Left lung (tissue), 10 donors: ENCODE data around the gene SLC2A4. TPM values are rescaled to one million over a fixed set of nuclear protein-coding genes. Genes with fewer than 3 reads are reported as not detected.
A peak's percentile ranks its signal among the peaks of the same experiment; 100 is the strongest.

Experiments
- ATAC-seq: fragments of 200-7000 bp; cut with Tn5 transposase; one replicate; pipeline ENCODE4 v1.9.1; 2020; ENCODE audit warnings: moderate library complexity
- DNase-seq, 4 donors: peaks; one replicate each; pipeline ENCODE4 v3.0.0-alpha.2; 2013 to 2020
- H3K27ac ChIP-seq, 2 donors: fragments of 200-600 bp; sonication (generic) in 1 of 2; one replicate each; pipeline versions ENCODE4 v1.5.0 to v1.8.0; 2020 to 2021
- H3K27me3 ChIP-seq, 2 donors: fragments of 200-600 bp; sonication (generic) in 1 of 2; one replicate each; pipeline versions ENCODE4 v1.5.0 to v1.8.0; 2020 to 2021
- H3K36me3 ChIP-seq, 2 donors: fragments of 200-600 bp; sonication (generic) in 1 of 2; one replicate each; pipeline versions ENCODE4 v1.5.0 to v1.8.0; 2020 to 2021
- H3K4me1 ChIP-seq, 2 donors: fragments of 200-600 bp; one replicate each; pipeline ENCODE4 v1.8.0; 2021
- H3K4me3 ChIP-seq, 2 donors: fragments of 200-600 bp; sonication (generic) in 1 of 2; one replicate each; pipeline versions ENCODE4 v1.5.0 to v1.8.0; 2020 to 2021; ENCODE audit warnings: mild to moderate bottlenecking in 1 of 2
- H3K9me3 ChIP-seq, 2 donors: fragments of 200-600 bp; sonication (generic) in 1 of 2; one replicate each; pipeline versions ENCODE4 v1.5.0 to v1.8.0; 2020 to 2021
- CTCF ChIP-seq, 2 donors: fragments of 200-600 bp; sonication (generic) in 1 of 2; IDR thresholded peaks; one replicate each; pipeline versions ENCODE4 v1.5.0 to v1.8.0; 2021; ENCODE audit warnings: antibody characterized with exemption in 2 of 2
- intact Hi-C, 2 donors: fragments of 100-400 bp; cut with DNase I; formaldehyde crosslinking; loops; one replicate each; pipeline versions ENCODE4 v1.11.2 to v1.14.2; 2022
- polyA plus RNA-seq, 6 donors: library from polyadenylated mRNA; unstranded; fragments of 120-200 nt; gene quantifications; one replicate each; pipeline ENCODE4 v1.2.1, GENCODE V29; 2013; ENCODE audit not compliant: insufficient read length in 6 of 6
- total RNA-seq, 2 donors: library from RNA; stranded (reverse); fragmentation: NEBNext Ultra II Directional; extraction: Animal tissue kit (Norgen Biotek cat#: 25700); gene quantifications; one replicate each; pipeline ENCODE4 v1.2.1, GENCODE V29; 2021
- donor health status: DM: no; HTN: yes; CAD: no.
- donor health status: DM: no; HTN: no; CAD: no.

SLC2A4 gene
- total and polyA plus RNA-seq, 8 donors, result 0.60 to 1.5 (median 1.1) TPM

DNA sequence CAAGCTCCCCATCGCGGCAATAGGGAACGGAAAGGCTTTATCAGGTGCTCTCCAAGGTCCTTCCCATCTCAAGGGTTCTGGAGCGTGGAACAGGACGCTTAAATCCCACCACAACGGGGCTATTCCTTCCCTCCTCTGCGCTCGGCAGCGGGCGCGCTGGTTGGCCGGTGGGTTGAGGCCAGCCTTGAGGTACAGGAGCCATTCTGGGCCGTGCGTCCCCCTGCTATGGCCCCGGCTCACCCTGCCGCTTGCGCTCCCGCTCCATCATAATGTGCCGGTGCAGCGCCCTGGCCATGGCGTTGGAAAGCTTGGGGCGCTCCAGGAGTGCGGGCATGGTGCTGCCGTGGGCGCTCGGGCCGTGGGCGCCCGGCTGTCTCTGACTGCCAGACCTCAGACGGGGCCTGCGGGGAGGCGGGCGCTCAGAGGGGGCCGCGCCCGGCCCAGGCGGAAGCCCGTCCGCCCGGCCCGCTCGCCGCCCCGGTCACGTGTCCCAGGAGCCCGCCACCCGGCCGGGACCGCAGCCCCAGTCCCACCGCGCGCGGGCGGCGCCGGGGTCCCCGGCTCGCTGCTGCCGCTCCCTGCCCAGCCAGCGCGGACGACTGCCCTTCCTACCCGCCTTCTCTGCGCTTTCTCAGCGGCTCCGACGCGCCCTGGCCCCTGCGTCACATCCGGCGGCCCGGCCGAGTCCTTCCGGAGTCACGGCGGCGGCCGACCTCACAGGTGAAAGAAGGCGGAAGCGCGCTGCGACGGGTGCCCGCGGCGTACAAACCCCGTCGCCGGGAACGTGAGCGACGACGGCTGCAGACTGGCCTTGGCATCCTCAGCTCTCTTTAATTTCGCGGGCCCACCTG is 33.4 kb downstream of the SLC2A4 start, which contains the start of gene GPS2:
Gene GPS2, minus strand, starts transcription at position 642 of the 851 bp plus-strand sequence. Its CDS starts 308 bp downstream, at position 334.
- peak; percentile 94 for ATAC-seq

DNA sequence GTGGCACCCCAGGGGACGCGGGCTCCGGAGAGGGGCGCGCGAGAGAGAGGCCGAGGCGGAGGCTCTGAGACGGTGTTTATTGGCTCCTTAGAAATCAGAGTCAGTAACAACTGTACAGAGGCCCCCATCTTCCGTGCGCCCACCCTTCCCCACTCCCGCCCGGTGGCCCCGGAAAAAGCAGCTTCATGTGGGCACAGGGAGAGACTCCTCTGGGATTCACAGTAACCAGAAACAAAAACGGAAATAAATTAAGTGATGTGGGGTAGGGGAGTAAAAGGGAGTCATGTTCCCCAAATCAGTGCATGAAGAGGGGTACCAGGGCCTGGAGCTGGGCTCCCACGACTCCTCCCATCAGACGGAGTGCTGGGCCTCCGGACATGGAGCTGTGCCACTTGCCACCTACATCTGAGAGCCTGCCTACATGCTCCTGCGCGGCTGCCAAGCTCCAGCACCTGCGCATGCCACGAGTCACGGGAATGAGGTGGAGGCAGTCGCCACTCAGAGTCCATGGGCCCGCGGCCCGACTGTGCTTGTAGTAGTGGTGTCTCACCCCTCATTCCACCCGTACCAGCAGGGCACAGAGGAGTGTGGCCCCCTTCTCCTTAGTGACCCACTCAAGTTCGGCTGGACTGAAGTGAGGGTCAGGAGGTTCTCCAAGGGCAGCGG is 34.2 kb downstream of the SLC2A4 start:
- Histone ChIP-seq H3K36me3 (peaks cover 3 to 80% of the 10 kb centered on the region in 2 donors), H3K9me3 (no peaks in the 10 kb centered on the region), H3K27me3 (no peaks in the 10 kb centered on the region), H3K4me3 (peak overlapping the region; percentile 79 to 86), H3K4me1 (peaks cover 17 to 45% of the 10 kb centered on the region in 2 donors), H3K27ac (peak overlapping the region; percentile 92 to 96)
- intact Hi-C loops, result no loop called here
- ATAC-seq (peak; percentile 34), DNase-seq (no peak)
- TF ChIP-seq CTCF (IDR thresholded peaks at IDR 0.05), result no peak

More for the DNA sequence above, 33.4 kb downstream of the SLC2A4 start, which contains the start of gene GPS2:
- peak within 1 kb of the TSS; percentile 92 to 96 for H3K27ac ChIP-seq
- intact Hi-C loops, result no loop called here
- peak; percentile 78 to 98 (median 92) for DNase-seq
- peaks cover 20 to 52% of the 10 kb centered on the region in 2 donors for H3K4me1 ChIP-seq
- peaks cover 4 to 80% of the 10 kb centered on the region in 2 donors for H3K36me3 ChIP-seq
- no peaks in the 10 kb centered on the region for H3K27me3 ChIP-seq
- TF ChIP-seq CTCF (IDR thresholded peaks at IDR 0.05), result no peak
- H3K9me3 ChIP-seq, result no peaks in the 10 kb centered on the region
- peak within 1 kb of the TSS; percentile 79 to 86 for H3K4me3 ChIP-seq

GRCh38 chr17:7317161-7317803 is 35.8 kb downstream of the SLC2A4 start:
- no peak for TF ChIP-seq CTCF (IDR thresholded peaks at IDR 0.05)
- Histone ChIP-seq H3K27ac (no peak overlapping the region), H3K36me3 (peaks cover 3 to 80% of the 10 kb centered on the region in 2 donors), H3K4me3 (no peak overlapping the region), H3K27me3 (no peaks in the 10 kb centered on the region), H3K9me3 (no peaks in the 10 kb centered on the region), H3K4me1 (peaks cover 17 to 33% of the 10 kb centered on the region in 2 donors)
- intact Hi-C loops, result no loop called here
- DNase-seq, result no peak
- ATAC-seq, result no peak

- no peak for TF ChIP-seq CTCF (IDR thresholded peaks at IDR 0.05)
- H3K9me3 ChIP-seq, result no peaks in the 10 kb centered on the region
- no peak overlapping the region for H3K27ac ChIP-seq
- intact Hi-C loops, result no loop called here
- peaks cover 0 to 80% of the 10 kb centered on the region in 2 donors for H3K36me3 ChIP-seq
- no peak overlapping the region for H3K4me3 ChIP-seq
- peaks cover 14 to 25% of the 10 kb centered on the region in 2 donors for H3K4me1 ChIP-seq
- no peak for ATAC-seq
- no peak for DNase-seq
- no peaks in the 10 kb centered on the region for H3K27me3 ChIP-seq
Observed at GRCh38 chr17:7318121-7318860, 36.8 kb downstream of the SLC2A4 start.
